Measurements from ENCODE around the gene SSBP3. TPM values are rescaled to one million over a fixed set of nuclear protein-coding genes. Genes with fewer than 3 reads are reported as not detected.

Gene SSBP3
- total and polyA plus RNA-seq, 2 of the 13 experiments (the other 11 are each of a cell fraction or from before 2014, with no cell fraction given): 8.5 to 17.6 TPM

DNA sequence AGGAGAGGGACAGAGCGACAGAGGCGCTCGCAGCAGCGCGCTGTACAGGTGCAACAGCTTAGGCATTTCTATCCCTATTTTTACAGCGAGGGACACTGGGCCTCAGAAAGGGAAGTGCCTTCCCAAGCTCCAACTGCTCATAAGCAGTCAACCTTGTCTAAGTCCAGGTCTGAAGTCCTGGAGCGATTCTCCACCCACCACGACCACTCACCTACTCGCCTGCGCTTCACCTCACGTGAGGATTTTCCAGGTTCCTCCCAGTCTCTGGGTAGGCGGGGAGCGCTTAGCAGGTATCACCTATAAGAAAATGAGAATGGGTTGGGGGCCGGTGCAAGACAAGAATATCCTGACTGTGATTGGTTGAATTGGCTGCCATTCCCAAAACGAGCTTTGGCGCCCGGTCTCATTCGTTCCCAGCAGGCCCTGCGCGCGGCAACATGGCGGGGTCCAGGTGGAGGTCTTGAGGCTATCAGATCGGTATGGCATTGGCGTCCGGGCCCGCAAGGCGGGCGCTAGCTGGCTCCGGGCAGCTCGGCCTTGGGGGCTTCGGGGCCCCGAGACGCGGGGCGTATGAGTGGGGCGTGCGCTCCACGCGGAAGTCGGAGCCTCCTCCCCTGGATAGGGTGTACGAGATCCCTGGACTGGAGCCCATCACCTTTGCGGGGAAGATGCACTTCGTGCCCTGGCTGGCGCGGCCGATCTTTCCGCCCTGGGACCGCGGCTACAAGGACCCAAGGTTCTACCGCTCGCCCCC lies 206.3 kb downstream of the SSBP3 start, which contains the start of the genes CYB5RL and MRPL37 (continued):
- TF ChIP-seq, protein P1, sequence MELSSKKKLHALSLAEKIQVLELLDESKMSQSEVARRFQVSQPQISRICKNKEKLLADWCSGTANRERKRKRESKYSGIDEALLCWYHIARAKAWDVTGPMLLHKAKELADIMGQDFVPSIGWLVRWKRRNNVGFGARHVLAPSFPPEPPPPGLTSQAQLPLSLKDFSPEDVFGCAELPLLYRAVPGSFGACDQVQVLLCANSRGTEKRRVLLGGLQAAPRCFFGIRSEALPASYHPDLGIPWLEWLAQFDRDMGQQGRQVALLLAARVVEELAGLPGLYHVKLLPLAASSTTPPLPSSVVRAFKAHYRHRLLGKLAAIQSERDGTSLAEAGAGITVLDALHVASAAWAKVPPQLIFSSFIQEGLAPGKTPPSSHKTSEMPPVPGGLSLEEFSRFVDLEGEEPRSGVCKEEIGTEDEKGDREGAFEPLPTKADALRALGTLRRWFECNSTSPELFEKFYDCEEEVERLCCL (CRISPR knock-in tag; IDR thresholded peaks at IDR 0.05; ENCODE audit: borderline replicate concordance): peak; percentile 60; the same call in 1 of the 2 replicates
- TF ChIP-seq ZMYM3 (CRISPR knock-in tag; IDR thresholded peaks at IDR 0.05) (no peak; the same call in 1 of the 2 replicates), TFE3 (CRISPR knock-in tag; IDR thresholded peaks at IDR 0.05) (0 out of 2 replicates have a peak, but pooled peaks have one; percentile 50), ZNF292 (CRISPR knock-in tag; IDR thresholded peaks at IDR 0.05; ENCODE audit: borderline replicate concordance, low read depth) (no peak; the same call in 1 of the 2 replicates), SALL2 (CRISPR knock-in tag; IDR thresholded peaks at IDR 0.05) (peak; percentile 59; the same call in 1 of the 2 replicates), EZH2 (conservative IDR thresholded peaks at IDR 0.05; ENCODE audit: low read depth, low read length) (no peak), CAMTA2 (CRISPR knock-in tag; IDR thresholded peaks at IDR 0.05; ENCODE audit: borderline replicate concordance) (no peak; the same call in 1 of the 2 replicates), SIX4 (CRISPR knock-in tag; IDR thresholded peaks at IDR 0.05) (no peak), TCF7 (IDR thresholded peaks at IDR 0.05; ENCODE audit: low read depth) (no peak), ZNF138 (CRISPR knock-in tag; IDR thresholded peaks at IDR 0.05; ENCODE audit: low read depth) (no peak), ZBTB21 (CRISPR knock-in tag; IDR thresholded peaks at IDR 0.05) (no peak), EED (CRISPR knock-in tag; IDR thresholded peaks at IDR 0.05) (no peak; the same call in 1 of the 2 replicates), RFXANK (CRISPR knock-in tag; IDR thresholded peaks at IDR 0.05) (0 out of 2 replicates have a peak, but pooled peaks have one; percentile 41), KDM1A (CRISPR knock-in tag; IDR thresholded peaks at IDR 0.05) (no peak), HOXA7 (CRISPR knock-in tag; IDR thresholded peaks at IDR 0.05) (no peak), ZNF569 (CRISPR knock-in tag; IDR thresholded peaks at IDR 0.05; ENCODE audit: borderline replicate concordance) (no peak), DMTF1 (CRISPR knock-in tag; IDR thresholded peaks at IDR 0.05) (no peak), ZNF510 (CRISPR knock-in tag; IDR thresholded peaks at IDR 0.05; ENCODE audit: low read depth) (no peak), KLF9 (CRISPR knock-in tag; IDR thresholded peaks at IDR 0.05; ENCODE audit: low read depth) (no peak)
- TF ChIP-seq, protein P2, sequence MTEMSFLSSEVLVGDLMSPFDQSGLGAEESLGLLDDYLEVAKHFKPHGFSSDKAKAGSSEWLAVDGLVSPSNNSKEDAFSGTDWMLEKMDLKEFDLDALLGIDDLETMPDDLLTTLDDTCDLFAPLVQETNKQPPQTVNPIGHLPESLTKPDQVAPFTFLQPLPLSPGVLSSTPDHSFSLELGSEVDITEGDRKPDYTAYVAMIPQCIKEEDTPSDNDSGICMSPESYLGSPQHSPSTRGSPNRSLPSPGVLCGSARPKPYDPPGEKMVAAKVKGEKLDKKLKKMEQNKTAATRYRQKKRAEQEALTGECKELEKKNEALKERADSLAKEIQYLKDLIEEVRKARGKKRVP (CRISPR knock-in tag; IDR thresholded peaks at IDR 0.05): no peak; a peak in 1 of 4 replicates
- TF ChIP-seq, protein P3, sequence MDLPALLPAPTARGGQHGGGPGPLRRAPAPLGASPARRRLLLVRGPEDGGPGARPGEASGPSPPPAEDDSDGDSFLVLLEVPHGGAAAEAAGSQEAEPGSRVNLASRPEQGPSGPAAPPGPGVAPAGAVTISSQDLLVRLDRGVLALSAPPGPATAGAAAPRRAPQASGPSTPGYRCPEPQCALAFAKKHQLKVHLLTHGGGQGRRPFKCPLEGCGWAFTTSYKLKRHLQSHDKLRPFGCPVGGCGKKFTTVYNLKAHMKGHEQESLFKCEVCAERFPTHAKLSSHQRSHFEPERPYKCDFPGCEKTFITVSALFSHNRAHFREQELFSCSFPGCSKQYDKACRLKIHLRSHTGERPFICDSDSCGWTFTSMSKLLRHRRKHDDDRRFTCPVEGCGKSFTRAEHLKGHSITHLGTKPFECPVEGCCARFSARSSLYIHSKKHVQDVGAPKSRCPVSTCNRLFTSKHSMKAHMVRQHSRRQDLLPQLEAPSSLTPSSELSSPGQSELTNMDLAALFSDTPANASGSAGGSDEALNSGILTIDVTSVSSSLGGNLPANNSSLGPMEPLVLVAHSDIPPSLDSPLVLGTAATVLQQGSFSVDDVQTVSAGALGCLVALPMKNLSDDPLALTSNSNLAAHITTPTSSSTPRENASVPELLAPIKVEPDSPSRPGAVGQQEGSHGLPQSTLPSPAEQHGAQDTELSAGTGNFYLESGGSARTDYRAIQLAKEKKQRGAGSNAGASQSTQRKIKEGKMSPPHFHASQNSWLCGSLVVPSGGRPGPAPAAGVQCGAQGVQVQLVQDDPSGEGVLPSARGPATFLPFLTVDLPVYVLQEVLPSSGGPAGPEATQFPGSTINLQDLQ (CRISPR knock-in tag; IDR thresholded peaks at IDR 0.05): no peak
